NCI-H82 (cell line): ENCODE results near the gene ANKRD28.

Experiments
- DNase-seq: peaks from one replicate; lab custom pipeline; 2025; lab: John Stamatoyannopoulos, UW

Gene ANKRD28

DNA sequence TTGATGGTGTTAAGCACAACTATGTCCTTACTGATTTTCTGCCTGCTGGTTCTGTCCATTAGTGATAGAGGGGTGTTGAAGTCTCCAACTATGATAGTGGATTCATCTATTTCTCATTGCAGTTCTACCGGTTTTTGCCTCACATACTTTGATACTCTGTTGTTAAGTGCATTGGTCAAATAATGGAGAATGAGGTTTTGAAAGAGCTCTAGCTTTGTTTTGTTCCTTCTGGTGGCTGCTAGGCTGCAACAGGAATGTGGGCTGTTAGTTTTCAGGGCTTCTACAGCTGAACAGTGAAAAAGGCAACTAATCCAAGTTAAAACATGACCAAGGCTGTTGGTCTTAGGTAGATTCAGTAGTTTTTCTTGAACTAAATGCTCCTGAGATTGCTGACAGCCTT is 133.6 kb downstream of the ANKRD28 start:
- DNase-seq = no peak

DNA sequence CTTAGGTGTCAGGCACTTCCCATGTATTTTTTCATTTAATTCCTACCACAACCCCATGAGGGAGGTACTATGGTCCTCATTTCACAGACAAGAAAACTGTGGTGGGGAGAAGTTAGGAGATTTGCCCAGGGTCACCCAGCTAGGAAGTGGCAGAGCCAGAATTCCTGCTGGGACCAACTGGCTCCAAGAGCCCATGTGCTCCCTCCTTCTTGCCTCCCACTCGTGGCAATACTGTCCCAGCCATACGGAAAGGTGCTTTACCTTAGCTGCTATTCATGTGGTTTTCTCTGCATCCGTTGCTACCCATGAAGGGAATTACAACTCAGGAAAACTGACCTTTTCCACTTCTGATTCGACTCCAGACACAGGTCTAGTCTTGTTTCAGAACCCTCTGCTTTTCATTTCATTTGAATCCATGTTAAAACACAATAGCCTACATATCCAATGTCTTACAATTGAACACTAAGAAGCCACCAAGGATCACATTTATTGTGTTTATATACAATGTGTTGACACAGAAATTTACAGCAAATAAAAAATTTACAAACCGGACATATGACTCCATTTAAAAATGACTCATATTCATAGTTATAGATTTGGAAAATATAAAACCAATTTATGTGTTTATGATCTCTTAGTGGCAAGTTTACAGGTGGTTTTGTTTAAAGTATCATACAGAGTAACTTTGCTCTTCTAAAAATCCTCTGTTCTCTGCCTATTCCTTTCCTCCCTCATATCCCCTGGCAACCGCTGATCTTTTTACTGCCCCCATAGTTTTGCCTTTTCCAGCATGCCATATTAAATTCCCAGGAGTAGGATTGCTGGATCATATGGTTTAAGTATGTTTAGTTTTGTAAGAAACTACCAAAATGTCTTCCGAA is 137.5 kb downstream of the ANKRD28 start:
- DNase-seq = no peak

DNA sequence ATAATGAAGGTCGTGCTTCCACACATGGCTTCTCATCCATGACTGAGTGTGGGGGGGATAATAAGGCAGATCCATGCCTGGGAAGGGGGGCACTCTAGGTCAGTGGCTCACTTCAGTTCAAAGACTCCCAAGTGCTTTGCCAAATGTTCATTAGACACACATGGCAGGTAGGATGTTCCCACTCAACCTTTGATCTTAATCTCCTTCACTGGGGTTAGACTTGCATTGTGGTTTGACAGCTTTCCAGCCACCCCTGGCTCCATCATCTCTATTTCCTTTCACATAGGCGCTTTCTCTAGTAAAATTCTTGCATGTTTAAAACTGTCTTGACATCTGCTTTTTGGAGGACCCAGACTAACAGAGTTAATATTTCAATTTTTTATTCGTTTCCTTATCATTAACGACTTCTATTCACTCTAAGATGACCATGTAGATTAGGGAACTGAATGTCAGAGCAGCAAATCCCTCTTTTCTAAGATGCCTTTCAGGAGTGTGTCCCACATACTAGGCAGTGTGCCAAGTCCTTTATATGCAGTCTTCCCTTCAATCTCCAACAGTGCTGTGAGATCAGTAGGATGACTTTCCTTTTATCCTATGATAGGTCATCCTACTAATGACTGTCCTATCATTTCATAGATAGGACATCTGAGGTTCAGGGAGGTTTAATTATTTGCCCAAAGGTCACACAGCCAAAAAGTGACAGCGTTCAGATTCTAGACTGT is 138.4 kb downstream of the ANKRD28 start:
- peak; percentile 36 for DNase-seq

DNA sequence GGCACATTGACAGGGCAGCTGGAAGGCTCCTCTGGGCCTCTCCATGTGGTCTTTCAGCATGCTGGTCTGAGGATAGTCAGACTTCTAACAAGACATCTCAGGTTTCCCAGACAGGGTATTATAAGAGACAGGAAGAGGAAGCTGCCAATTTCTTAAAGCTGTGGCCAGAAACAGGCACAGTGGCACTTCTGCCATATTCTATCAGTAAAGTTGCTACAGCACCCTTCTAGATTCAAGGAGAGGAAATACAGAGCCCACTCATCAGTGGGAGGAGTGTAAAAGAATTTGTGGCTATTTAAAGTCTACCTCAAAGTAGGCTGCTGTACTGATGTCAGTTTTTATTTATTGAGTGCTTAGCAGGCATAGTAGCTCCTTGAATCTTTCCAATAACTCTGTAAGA is 140.8 kb downstream of the ANKRD28 start:
- DNase-seq = no peak

DNA sequence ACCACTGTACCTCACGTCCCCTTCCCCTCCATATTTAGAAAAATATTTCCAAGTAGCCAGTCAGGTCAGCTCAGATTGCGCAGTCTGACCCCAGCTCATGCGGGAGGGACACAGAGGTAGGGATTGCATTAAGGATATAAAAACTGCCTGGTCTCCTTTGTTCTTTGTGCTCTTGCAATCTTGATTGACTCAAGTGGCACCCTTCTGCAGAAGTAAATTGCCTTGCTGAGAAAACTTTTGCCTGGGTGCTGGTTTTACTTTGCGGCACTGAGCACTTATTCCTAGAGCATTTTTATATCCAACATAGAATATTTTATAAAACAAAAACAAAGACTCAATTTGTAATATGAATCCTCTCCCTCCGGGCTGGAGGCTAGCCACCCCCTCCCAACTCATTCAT is 141.4 kb downstream of the ANKRD28 start:
- no peak for DNase-seq

DNA sequence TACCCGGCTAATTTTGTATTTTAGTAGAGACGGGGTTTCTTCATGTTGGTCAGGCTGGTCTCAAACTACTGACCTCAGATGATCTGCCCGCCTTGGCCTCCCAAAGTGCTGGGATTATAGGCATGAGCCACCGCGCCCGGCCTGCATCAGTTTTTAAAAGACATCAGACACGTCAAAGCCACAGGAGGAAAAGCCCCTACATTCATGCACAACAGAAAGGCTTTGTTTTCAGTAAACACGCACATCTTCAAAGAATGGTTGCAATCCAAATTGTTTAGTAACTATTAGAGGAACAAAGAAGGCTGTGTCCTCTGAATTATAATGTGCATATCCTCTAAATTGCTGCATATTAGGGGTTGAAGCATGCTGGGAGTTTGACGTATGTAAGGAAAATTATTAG is 142.9 kb downstream of the ANKRD28 start:
- no peak for DNase-seq

DNA sequence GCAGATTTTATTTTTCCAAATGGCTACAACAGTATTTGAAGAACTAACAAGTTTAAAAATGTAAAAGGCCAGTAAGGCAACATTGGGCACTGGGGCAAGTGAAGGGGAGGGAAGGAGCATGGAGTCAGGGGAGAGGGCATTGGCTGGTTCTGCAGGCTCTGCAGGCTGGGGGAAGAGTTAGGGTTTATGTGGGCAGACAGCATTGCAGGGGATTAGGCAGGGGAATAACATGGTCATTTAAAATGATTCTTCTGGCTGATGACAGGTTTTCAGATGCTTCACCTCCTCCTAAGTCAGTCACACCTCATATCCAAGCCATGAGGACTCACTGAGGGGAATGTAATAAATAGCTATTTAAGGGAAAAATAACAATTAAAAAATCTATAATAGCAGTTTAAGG is 143.7 kb downstream of the ANKRD28 start:
- DNase-seq = peak; percentile 40

DNA sequence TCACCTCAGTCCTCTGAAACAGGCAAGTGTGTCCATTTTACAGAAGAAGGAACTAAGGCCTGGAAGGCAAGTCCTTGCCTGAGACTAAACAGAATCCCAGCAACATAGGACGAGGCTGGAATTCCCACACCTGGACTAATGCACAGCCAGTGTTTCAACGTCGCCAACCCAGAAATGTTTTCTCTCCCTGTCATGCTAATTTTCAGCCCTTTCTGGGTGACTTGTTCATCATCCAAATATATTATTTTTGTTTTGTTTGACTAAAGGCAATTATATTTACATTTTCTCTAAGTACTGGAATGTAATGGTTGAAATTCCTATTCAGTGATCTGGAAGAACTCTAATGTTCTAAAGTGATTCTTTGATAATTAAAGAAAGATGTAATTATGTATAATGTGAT is 144.5 kb downstream of the ANKRD28 start:
- no peak for DNase-seq

DNA sequence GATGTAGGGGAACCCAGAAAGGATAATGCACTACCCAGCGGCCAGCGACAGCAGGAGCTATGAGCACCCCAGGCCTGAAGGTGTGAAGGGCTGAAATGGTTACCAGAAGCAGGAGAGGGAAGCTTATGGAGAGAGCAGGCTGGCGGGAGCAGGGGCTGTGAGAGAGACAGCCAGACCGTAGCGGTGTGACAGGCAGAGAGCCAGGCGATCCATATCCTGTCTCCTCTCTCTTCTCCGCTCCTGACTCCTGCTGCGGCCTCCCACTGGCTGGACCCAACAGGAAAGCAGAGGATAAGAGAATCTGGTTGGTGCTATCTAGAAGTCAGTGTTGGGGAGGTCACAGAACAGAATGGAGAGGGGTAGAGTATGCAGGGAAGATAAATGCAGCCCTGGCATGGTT is 146.4 kb downstream of the ANKRD28 start:
- no peak for DNase-seq

DNA sequence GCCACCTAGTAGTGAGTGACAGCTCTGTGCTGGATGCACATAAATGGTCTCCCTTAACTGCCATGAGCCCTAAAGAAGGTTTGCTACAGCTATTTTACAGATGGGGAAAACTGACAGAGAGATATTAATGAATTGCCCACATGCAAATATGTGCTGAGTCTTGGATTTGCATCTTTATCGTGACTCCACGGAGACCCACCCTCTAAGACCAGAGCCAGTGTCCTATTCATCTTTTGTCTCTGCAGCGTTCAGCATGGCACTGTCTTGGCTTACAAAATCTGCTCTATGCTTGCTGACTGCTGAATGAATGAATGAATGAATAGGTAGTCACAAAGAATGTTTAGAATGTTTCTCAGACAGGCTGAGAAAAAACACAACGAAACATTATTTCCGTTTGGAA is 147.9 kb downstream of the ANKRD28 start:
- no peak for DNase-seq

DNA sequence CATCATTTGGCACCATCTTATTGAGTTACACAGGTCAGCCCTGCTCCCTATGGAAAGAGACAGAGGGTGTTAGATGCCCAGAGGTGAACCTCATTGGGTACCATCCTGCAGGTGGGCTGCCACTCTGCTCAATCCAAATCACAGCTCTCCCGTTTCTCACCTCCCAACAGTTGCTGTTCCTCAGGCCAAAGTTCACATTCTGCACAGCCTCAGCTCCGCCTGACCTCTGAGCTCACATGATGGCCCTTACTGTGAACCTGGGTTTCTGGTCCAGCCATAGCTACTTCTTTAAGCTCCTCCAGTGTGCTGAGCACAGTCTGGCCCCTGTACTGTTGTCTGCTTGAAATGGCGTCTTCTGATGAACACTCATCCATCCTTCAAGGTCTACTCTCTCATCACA is 148.4 kb downstream of the ANKRD28 start:
- DNase-seq = no peak

DNA sequence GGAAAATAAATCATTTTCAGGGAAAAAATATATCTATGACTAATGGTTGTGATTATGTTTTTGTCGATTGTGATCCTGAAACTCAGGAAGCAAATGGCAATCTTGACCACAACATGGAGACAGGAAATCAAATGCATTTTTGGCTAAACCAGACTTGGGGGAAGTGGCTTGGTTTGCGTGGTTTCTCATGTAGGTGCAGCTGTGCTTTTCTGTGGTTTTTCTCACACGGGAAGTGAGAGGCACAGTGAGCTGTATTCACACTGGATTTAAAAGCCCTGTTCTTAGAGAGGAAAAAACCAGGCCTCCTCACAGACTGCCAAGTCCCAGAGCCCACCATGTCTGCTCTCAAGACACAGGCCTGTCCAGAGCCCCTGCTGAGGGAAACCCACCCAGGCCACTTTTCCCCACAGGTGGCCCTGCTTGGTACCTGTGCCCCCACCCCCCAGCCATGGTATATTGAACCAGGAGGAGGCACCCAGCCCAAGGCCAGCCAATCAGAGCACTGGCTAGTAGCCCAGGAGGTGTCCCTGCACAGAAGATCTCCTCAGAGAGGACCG is 150.1 kb downstream of the ANKRD28 start:
- no peak for DNase-seq

DNA sequence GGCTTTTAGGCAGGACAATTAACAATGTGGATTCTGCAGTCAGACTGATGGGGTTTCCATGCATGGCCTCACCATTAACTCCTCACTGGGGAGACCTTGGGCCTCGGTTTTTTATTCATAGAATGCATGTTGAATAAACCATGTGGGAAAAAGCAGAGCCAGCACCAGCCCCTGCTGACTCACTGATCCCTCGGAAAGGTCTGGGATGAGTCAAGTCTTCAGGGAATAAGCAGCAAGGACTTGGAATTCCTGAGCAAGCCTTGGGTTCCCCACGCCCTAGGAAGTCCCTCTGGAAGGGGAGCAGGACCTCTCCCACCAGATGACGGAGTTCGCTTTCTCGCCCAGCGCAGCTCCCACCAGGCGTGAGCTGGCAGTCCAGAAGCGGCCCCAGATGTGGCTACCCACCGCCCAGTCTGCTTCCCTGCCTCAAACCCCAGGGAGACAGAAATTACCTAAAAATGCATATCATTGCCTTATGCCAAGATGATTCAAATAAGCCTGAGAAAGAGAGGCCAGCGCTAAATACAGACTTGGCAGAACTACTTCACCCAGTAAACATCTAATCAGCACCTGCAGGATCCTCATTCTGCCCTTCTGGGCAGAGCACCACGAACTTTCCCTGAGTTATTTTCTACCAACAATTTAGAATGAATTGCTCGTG is 150.8 kb downstream of the ANKRD28 start:
- DNase-seq = no peak

DNA sequence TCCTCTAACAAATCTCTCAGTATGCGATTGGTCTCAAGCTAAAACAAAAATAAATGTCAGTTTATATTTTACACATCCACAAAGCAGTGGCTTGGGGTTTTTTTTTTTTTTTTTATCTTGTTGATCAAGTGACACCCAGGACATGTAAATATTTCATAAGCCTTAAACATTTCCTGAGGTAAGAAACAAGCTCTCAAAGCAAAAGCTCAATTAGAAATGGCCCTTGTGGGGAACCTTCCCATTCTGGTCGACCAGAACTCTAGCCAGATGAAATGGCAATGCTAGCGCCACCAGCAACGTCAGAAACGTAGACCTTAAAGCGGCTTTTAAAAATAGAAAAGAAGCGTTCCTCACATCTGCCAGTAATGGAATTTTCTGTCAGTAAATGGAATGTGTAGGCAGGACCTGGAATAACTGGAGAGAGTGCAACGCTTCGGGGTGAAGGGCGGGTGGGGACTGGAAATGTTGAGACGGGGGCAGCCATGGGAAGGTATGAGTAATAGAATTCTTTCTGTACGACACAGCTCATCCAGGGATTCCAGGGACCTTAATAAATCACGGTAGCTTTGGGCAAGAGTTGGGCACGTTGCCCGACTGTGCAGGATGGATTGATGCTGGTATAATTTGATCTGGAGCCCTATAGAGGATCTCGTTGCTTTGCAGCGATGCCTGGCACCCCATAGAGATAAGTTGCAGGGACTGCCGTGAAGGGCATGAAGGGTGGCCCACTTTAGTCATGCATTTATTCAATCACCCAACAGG is 151.9 kb downstream of the ANKRD28 start:
- no peak for DNase-seq

DNA sequence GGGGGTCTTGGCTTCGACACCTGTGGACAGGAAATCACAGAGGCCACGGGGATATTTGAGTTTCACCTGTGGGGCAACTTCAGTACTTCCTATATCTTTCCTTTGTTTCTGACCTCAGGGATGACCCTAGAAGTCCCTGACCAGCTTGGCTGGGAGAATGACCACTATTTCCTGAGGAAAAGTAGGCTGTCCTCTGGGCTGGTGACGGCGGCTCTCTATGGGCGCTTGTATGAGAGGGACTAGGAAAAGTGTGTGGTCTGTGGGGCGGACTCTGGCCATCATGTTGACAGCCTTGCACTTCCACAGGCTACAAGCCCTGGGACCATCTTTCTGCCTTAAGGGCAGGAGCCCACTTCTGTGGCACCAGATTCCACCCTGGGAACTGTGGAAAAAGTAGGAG is 152.5 kb downstream of the ANKRD28 start:
- no peak for DNase-seq

DNA sequence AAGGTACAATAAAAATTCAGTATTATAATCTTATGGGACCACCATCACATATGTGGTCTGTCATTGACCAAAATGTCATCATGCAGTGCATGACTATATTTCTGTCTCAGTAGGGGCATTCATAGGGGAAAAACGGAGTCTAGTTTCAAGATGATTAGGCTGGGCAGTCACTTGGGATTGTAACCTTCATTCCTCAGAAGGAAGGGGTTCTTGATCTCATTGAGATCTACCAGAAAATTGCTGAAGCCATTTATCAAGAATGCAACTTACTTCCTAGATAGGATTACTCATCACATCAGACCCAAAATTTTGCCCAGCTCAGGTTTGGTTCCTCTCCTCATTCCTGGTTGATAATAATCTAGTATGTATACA is 158.9 kb downstream of the ANKRD28 start:
- no peak for DNase-seq

DNA sequence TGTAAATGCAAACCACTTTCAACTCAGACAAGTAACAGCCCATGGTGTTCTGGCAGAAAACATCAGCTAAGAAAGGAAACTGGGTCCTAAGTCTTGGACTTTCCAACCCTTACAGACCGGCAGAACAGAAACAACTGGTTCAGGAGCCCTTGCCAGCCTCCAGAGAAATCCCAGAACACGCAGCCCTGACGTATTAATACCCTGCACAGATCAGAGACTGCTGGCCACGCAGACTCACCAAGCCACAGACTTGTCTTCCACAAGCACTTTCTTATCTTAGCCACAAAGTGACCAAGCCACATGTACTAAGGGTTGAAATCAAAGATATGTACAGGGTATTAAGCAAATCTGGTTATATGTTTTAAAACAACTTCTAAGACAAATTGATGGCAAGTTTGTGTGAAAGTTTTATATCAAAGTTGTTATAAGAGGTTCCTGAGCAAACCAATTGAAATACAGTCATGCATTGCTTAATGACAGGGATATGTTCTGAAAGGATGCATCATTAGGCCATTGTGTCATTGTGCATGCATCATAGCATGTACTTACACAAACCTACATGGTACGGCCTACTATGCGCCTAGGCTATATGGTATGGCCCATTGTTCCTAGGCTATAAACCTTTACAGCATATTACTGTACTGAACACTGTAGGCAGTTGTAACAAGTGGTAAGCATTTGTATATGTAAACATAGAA is 159.4 kb downstream of the ANKRD28 start:
- DNase-seq = no peak

DNA sequence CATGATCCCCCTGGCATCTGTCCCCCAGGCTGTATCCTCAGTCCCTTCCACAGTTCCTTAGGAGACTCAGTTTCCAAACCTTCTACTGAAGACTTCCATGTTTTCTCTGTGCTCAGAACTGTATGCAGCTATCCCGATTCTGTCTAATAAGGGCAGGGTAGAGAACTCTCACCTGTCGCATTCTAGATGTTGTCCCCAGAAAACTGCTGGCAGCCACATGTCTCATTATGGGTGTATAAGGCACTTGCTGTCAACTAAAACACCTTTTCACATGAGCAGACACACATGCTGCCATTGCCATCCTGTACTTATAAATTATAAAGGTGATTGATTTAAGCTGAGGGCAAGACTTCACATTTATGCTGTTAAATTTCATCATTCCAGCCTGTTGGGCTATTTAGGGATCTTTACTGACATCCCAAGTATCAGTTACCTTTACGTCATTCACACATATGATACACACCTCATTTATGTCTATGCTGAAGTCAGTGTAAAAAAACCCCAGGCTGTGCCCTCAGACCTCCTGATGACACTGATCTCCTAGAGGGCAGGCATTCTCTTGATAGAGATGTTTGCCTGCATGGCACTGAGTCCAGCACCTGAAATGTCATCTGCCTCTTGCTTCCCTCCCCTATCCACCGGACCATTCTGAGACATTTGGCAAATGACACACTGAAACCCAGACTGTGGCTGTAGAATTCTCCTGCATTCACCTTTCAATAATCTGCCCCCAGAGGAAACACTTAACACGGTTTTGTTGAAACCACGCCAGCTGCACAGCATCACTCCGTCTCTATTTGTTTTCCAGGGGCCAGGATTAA is 160.4 kb downstream of the ANKRD28 start:
- DNase-seq = peak; percentile 30

DNA sequence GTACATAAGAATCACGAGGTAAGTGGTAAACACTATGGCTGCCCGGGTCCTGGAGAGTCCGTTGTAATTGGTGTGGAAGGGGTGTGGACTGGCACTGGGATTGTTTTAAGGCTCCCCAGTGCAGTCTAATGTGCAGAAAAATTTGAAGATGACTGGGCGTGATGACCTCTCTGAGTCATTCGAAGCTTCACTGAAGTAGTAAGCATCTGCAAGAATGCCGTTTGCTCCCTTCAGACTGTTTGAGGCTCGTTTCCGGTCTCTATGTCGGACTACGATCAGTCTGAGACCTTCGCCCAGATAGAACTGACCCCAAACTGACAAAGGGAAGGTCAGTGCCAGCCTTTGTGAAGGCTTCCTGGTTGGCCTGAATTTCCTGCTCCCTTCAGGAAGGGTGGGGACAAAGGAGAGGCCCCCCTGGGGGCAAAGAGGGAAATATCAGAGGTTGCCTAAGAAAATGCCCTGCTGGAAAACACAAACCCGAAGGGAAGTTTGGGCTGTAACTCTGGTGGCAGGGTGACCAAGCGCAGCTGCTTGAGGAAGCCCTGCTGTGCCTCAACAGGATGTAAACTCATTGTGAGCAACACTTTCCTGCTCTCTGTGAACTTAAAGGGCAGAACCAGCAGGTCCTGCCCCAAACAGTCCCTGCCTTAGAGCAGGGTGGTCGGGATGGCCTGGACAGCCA is 161.6 kb downstream of the ANKRD28 start:
- no peak for DNase-seq

DNA sequence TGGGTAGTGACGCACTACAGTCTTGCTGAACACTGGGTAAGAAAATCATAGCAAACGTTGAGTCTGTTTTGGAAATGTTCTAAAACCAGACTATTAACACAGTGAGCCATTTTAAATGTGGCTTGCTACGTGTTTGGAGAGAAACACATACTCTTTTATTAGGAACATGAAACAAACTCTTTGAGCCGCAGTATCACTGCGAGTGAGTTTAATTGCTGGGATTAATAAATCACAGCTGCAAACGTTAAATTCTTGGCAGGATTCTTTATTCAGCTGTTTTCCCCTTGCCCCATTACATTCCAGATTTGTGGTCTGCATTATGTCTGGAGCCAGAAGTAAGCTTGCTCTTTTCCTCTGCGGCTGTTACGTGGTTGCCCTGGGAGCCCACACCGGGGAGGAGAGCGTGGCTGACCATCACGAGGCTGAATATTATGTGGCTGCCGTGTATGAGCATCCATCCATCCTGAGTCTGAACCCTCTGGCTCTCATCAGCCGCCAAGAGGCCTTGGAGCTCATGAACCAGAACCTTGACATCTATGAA is 162.6 kb downstream of the ANKRD28 start:
- no peak for DNase-seq
